ENCODE measurements around the gene PICALM. TPM values are rescaled to one million over a fixed set of nuclear protein-coding genes. Genes with fewer than 3 reads are reported as not detected.

The PICALM gene
- total and polyA plus RNA-seq, 9 of the 15 experiments (the other 6 are each of a cell fraction or from before 2014, with no cell fraction given) = 41.3 to 990 (median 309) TPM

GRCh38 chr11:86062719-86063118 is 6.2 kb downstream of the PICALM start (continued):
- TF ChIP-seq MITF (IDR thresholded peaks at IDR 0.05) = no peak
- TF ChIP-seq ZEB2 (IDR thresholded peaks at IDR 0.05) = no peak
- 0 out of 2 replicates have a peak, but pooled peaks have one; percentile 12 for TF ChIP-seq RBFOX2 (IDR thresholded peaks at IDR 0.05; ENCODE audit: low read depth, low read length)
- no peak for TF ChIP-seq NCOA2 (IDR thresholded peaks at IDR 0.05; ENCODE audit: partially characterized antibody in 2 of 2)
- no peak for TF ChIP-seq FOXM1 (IDR thresholded peaks at IDR 0.05; ENCODE audit: low read depth)
- TF ChIP-seq FOXM1 (CRISPR knock-in tag; IDR thresholded peaks at IDR 0.05; ENCODE audit: low read depth) = no peak
- TF ChIP-seq RUNX1 (IDR thresholded peaks at IDR 0.05; ENCODE audit: low read depth) = no peak
- TF ChIP-seq E2F5 (CRISPR knock-in tag; IDR thresholded peaks at IDR 0.05) = no peak
- no peak for TF ChIP-seq ARID1B (IDR thresholded peaks at IDR 0.05)
- no peak for TF ChIP-seq ZNF316 (IDR thresholded peaks at IDR 0.05)
- no peak for TF ChIP-seq OTX1 (CRISPR knock-in tag; IDR thresholded peaks at IDR 0.05)
- no peak for TF ChIP-seq NFIC (IDR thresholded peaks at IDR 0.05)
- no peak for TF ChIP-seq ZNF589 (CRISPR knock-in tag; IDR thresholded peaks at IDR 0.05; ENCODE audit: low read depth)
- TF ChIP-seq ZNF695 (CRISPR knock-in tag; IDR thresholded peaks at IDR 0.05) = no peak
- TF ChIP-seq BRD4 (IDR thresholded peaks at IDR 0.05) = no peak
- no peak for TF ChIP-seq MGA (IDR thresholded peaks at IDR 0.05)
- TF ChIP-seq RNF2 (IDR thresholded peaks at IDR 0.05) = no peak
- no peak for TF ChIP-seq TFAM (CRISPR knock-in tag; conservative IDR thresholded peaks at IDR 0.05)
- no peak for TF ChIP-seq U2AF2 (optimal IDR thresholded peaks at IDR 0.05; ENCODE audit: low read depth, low read length)

Measured in K562 (cell line).